ENCODE data around the gene CDC42BPG. TPM values are rescaled to one million over a fixed set of nuclear protein-coding genes. Genes with fewer than 3 reads are reported as not detected.

CDC42BPG gene
- polyA plus RNA-seq, 1 donor from 2014 or later, result not detected

DNA sequence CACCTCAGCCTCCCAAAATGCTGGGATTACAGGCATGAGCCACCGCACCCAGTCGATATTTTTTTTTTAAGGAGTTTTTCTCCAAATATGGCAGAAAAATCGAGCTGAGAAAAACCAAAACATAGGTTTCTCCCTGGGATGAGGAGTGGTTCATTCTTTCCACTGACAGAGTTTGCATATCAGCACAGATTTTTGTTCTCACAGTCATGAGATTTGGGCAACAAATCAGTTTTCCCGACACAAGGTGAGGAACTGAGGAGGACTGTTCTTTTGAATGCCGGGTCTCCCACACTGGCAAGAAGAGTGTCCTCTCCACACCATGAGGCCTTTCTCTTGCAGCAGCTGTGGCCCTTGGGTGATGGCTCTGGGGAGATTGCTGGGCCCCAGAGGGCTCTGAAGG is 37.8 kb upstream of the CDC42BPG start:
- TF ChIP-seq, protein P1, sequence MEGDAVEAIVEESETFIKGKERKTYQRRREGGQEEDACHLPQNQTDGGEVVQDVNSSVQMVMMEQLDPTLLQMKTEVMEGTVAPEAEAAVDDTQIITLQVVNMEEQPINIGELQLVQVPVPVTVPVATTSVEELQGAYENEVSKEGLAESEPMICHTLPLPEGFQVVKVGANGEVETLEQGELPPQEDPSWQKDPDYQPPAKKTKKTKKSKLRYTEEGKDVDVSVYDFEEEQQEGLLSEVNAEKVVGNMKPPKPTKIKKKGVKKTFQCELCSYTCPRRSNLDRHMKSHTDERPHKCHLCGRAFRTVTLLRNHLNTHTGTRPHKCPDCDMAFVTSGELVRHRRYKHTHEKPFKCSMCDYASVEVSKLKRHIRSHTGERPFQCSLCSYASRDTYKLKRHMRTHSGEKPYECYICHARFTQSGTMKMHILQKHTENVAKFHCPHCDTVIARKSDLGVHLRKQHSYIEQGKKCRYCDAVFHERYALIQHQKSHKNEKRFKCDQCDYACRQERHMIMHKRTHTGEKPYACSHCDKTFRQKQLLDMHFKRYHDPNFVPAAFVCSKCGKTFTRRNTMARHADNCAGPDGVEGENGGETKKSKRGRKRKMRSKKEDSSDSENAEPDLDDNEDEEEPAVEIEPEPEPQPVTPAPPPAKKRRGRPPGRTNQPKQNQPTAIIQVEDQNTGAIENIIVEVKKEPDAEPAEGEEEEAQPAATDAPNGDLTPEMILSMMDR (IDR thresholded peaks at IDR 0.05; ENCODE audit: poor library complexity, severe bottlenecking), result no peak
- TF ChIP-seq MXI1 (conservative IDR thresholded peaks at IDR 0.05; ENCODE audit: poor library complexity, severe bottlenecking) (no peak), POLR2AphosphoS5 (IDR thresholded peaks at IDR 0.05) (no peak), EP300 (conservative IDR thresholded peaks at IDR 0.05; ENCODE audit: poor library complexity, severe bottlenecking) (no peak), TAF1 (IDR thresholded peaks at IDR 0.05; ENCODE audit: low read depth) (no peak)
- TF ChIP-seq, protein P2, sequence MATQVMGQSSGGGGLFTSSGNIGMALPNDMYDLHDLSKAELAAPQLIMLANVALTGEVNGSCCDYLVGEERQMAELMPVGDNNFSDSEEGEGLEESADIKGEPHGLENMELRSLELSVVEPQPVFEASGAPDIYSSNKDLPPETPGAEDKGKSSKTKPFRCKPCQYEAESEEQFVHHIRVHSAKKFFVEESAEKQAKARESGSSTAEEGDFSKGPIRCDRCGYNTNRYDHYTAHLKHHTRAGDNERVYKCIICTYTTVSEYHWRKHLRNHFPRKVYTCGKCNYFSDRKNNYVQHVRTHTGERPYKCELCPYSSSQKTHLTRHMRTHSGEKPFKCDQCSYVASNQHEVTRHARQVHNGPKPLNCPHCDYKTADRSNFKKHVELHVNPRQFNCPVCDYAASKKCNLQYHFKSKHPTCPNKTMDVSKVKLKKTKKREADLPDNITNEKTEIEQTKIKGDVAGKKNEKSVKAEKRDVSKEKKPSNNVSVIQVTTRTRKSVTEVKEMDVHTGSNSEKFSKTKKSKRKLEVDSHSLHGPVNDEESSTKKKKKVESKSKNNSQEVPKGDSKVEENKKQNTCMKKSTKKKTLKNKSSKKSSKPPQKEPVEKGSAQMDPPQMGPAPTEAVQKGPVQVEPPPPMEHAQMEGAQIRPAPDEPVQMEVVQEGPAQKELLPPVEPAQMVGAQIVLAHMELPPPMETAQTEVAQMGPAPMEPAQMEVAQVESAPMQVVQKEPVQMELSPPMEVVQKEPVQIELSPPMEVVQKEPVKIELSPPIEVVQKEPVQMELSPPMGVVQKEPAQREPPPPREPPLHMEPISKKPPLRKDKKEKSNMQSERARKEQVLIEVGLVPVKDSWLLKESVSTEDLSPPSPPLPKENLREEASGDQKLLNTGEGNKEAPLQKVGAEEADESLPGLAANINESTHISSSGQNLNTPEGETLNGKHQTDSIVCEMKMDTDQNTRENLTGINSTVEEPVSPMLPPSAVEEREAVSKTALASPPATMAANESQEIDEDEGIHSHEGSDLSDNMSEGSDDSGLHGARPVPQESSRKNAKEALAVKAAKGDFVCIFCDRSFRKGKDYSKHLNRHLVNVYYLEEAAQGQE (IDR thresholded peaks at IDR 0.05; ENCODE audit: borderline replicate concordance), result no peak
- H3K36me3 ChIP-seq (ENCODE audit: insufficient read depth, low read length), result no peaks in the 10 kb centered on the region
- no peak overlapping the region for H3K27ac ChIP-seq (ENCODE audit: low read length)
- H3F3A ChIP-seq (ENCODE audit: insufficient read depth, low read length, poor library complexity, severe bottlenecking), result no peaks in the 10 kb centered on the region
- H4K20me1 ChIP-seq (ENCODE audit: insufficient read depth), result no peaks in the 10 kb centered on the region
- H3K9ac ChIP-seq (ENCODE audit: low read length), result no peak overlapping the region
- no peak overlapping the region for H2AFZ ChIP-seq (ENCODE audit: low read depth, low read length)
- no peak overlapping the region for H3K4me2 ChIP-seq (ENCODE audit: low read length)
- H3K4me3 ChIP-seq (ENCODE audit: low read length), result no peak overlapping the region
- no peaks in the 10 kb centered on the region for H3K27me3 ChIP-seq (ENCODE audit: insufficient read depth, low read depth, low read length)
- H3K9me2 ChIP-seq (ENCODE audit: insufficient read depth, low read length), result no peaks in the 10 kb centered on the region
- H3K79me2 ChIP-seq (replicated peaks; ENCODE audit: insufficient read depth, low read length), result peaks cover 9% of the 10 kb centered on the region
- H3K9me3 ChIP-seq (ENCODE audit: low read length), result no peaks in the 10 kb centered on the region

DNA sequence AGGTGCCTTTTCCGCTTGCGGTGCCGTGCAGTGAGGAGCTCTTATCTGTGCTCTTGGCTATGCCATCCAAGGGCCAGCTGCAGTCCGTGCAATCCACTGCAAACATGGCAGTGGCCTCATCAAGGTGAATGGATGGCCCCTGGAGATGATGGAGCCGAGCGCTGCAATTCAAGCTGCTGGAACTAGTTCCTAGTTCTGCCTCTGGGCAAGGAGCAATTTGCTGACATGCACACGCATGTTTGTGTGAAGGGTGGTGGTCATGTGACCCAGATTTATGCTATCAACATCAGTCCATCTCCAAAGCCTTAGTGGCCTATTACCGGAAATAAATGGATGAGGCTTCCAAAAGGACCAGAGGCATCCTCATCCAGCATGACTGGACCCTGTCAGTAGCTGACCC is 37.0 kb upstream of the CDC42BPG start:
- peaks cover 17% of the 10 kb centered on the region for H3K79me2 ChIP-seq (replicated peaks; ENCODE audit: insufficient read depth, low read length)
- H3F3A ChIP-seq (ENCODE audit: insufficient read depth, low read length, poor library complexity, severe bottlenecking), result no peaks in the 10 kb centered on the region
- no peak overlapping the region for H3K9ac ChIP-seq (ENCODE audit: low read length)
- no peak overlapping the region for H2AFZ ChIP-seq (ENCODE audit: low read depth, low read length)
- H3K9me2 ChIP-seq (ENCODE audit: insufficient read depth, low read length), result no peaks in the 10 kb centered on the region
- H3K27me3 ChIP-seq (ENCODE audit: insufficient read depth, low read depth, low read length), result no peaks in the 10 kb centered on the region
- H3K4me3 ChIP-seq (ENCODE audit: low read length), result no peak overlapping the region
- TF ChIP-seq TAF1 (IDR thresholded peaks at IDR 0.05; ENCODE audit: low read depth) (no peak), RAD21 (conservative IDR thresholded peaks at IDR 0.05) (no peak), EZH2 (IDR thresholded peaks at IDR 0.05; ENCODE audit: borderline replicate concordance, insufficient read depth, low read length, poor library complexity, severe bottlenecking) (no peak), EP300 (conservative IDR thresholded peaks at IDR 0.05; ENCODE audit: poor library complexity, severe bottlenecking) (no peak), MXI1 (conservative IDR thresholded peaks at IDR 0.05; ENCODE audit: poor library complexity, severe bottlenecking) (no peak), POLR2AphosphoS5 (IDR thresholded peaks at IDR 0.05) (no peak), SMC3 (conservative IDR thresholded peaks at IDR 0.05; ENCODE audit: poor library complexity) (no peak)
- TF ChIP-seq, protein P2 (IDR thresholded peaks at IDR 0.05; ENCODE audit: borderline replicate concordance), result no peak
- TF ChIP-seq, protein P1 (IDR thresholded peaks at IDR 0.05; ENCODE audit: poor library complexity, severe bottlenecking), result no peak
- H3K27ac ChIP-seq (ENCODE audit: low read length), result no peak overlapping the region
- H3K9me3 ChIP-seq (ENCODE audit: low read length), result no peaks in the 10 kb centered on the region
- H3K4me2 ChIP-seq (ENCODE audit: low read length), result no peak overlapping the region
- H3K36me3 ChIP-seq (ENCODE audit: insufficient read depth, low read length), result no peaks in the 10 kb centered on the region
- no peaks in the 10 kb centered on the region for H4K20me1 ChIP-seq (ENCODE audit: insufficient read depth)
